Measurements from ENCODE around the gene TASP1. TPM values are rescaled to one million over a fixed set of nuclear protein-coding genes. Genes with fewer than 3 reads are reported as not detected.
"Not testable (repeated sequence)": the region's sequence is repeated elsewhere in the genome, so short reads cannot be mapped to it uniquely, and the experiment has no call there.

TASP1 gene
- total RNA-seq, 4 donors from 2014 or later = 14.3 to 17.1 (median 15.6) TPM

- WGBS, 2 donors = 43 to 48% methylated on average over 11 of the region's 11 CpGs
- Histone ChIP-seq H3K36me3 (no peaks in the 10 kb centered on the region), H3K9me3 (no peaks in the 10 kb centered on the region), H3K27me3 (no peaks in the 10 kb centered on the region), H3K4me3 (peak overlapping the region in 1 of 4 donors; percentile 1), H3K27ac (peak overlapping the region in 2 of 4 donors; percentile 14 to 34), H3K4me1 (peaks cover 0 to 11% (median 0%) of the 10 kb centered on the region in 4 donors)
- DNase-seq (ENCODE audit: low spot score in 2 of 2) = no peak
- peak in 1 of 2 donors; percentile 25 for TF ChIP-seq EP300 (IDR thresholded peaks at IDR 0.05)
- no peak for TF ChIP-seq POLR2A (IDR thresholded peaks at IDR 0.05)
These were observed 22.4 kb upstream of the TASP1 start for GRCh38 chr20:13661070-13661685.

- no peak overlapping the region for H3K27ac ChIP-seq
- TF ChIP-seq, protein P1, sequence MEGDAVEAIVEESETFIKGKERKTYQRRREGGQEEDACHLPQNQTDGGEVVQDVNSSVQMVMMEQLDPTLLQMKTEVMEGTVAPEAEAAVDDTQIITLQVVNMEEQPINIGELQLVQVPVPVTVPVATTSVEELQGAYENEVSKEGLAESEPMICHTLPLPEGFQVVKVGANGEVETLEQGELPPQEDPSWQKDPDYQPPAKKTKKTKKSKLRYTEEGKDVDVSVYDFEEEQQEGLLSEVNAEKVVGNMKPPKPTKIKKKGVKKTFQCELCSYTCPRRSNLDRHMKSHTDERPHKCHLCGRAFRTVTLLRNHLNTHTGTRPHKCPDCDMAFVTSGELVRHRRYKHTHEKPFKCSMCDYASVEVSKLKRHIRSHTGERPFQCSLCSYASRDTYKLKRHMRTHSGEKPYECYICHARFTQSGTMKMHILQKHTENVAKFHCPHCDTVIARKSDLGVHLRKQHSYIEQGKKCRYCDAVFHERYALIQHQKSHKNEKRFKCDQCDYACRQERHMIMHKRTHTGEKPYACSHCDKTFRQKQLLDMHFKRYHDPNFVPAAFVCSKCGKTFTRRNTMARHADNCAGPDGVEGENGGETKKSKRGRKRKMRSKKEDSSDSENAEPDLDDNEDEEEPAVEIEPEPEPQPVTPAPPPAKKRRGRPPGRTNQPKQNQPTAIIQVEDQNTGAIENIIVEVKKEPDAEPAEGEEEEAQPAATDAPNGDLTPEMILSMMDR (IDR thresholded peaks at IDR 0.05) = no peak
- TF ChIP-seq EP300 (IDR thresholded peaks at IDR 0.05) (no peak), POLR2A (IDR thresholded peaks at IDR 0.05) (no peak)
- 84 to 85% methylated on average over 3 of the region's 3 CpGs for WGBS, 2 donors
- DNase-seq (ENCODE audit: low spot score in 2 of 2) = no peak
- H3K4me3 ChIP-seq = no peak overlapping the region
- H3K4me1 ChIP-seq = peaks cover 0 to 11% (median 0%) of the 10 kb centered on the region in 4 donors
- no peaks in the 10 kb centered on the region for H3K9me3 ChIP-seq
- H3K36me3 ChIP-seq = no peaks in the 10 kb centered on the region
- H3K27me3 ChIP-seq = no peaks in the 10 kb centered on the region
These were observed 20.6 kb upstream of the TASP1 start for GRCh38 chr20:13659288-13659687.

DNA sequence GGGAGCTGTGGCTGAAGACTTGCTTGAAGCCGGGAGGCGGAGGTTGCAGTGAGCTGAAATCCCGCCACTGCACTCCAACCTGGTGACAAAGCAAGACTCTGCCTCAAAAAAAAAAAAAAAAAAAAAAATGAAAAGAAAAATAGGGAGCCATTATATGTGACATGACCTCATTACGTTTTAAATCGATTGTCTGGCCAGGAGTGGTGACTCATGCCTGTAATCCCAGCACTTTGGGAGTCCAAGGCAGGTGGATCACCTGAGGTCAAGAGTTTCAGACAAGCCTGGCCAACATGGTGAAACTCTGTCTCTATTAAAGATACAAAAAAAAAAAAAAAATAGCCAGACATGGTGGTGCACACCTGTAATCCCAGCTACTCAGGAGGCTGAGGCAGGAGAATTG lies 19.3 kb upstream of the TASP1 start:
- not testable (repeated sequence) for H3K36me3 ChIP-seq; H3K27me3 ChIP-seq; H3K27ac ChIP-seq; H3K4me3 ChIP-seq; H3K9me3 ChIP-seq; DNase-seq (ENCODE audit: low spot score in 2 of 2)
- H3K4me1 ChIP-seq = peaks cover 0 to 11% (median 0%) of the 10 kb centered on the region in 4 donors
- 94% methylated on average over 5 of the region's 5 CpGs for WGBS, 2 donors

GRCh38 chr20:13656721-13657368 lies 18.1 kb upstream of the TASP1 start:
- 68 to 73% methylated on average over 4 of the region's 4 CpGs for WGBS, 2 donors
- Histone ChIP-seq H3K27ac (no peak overlapping the region), H3K27me3 (no peaks in the 10 kb centered on the region), H3K4me3 (no peak overlapping the region), H3K4me1 (peaks cover 0 to 10% (median 0%) of the 10 kb centered on the region in 4 donors), H3K36me3 (no peaks in the 10 kb centered on the region), H3K9me3 (no peaks in the 10 kb centered on the region)
- DNase-seq (ENCODE audit: low spot score in 2 of 2) = no peak
- TF ChIP-seq EP300 (IDR thresholded peaks at IDR 0.05) (no peak), POLR2A (IDR thresholded peaks at IDR 0.05) (no peak)
- TF ChIP-seq, protein P1 (IDR thresholded peaks at IDR 0.05) = no peak

DNA sequence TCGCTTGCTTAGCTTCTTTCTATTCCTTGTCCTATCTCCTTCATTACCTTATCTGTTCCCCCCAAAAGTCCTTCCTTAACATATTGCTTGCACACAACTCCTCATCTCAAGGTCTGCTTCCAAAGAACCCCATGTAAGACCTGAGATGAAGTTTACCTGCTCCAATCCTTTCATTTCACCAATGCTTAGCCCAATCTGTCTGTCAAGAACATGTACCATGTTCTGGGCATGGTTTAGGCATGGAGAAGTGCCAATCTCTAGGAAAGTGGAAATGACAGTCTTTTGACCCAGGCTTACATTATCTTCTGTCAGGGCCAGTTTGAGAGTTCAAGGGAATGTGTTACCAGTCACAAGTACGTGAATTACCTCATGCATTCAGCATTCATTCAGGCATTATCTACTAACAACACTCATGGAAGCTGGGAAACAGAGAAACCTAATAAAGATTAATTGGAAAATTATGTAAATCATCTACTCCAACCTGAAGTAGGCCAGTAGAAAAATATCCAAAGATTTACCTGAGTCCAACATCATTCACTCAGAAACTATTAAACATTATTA lies 15.8 kb upstream of the TASP1 start:
- no peak for TF ChIP-seq EP300 (IDR thresholded peaks at IDR 0.05)
- H3K27ac ChIP-seq = no peak overlapping the region
- 72 to 80% methylated on average over 2 of the region's 2 CpGs for WGBS, 2 donors
- DNase-seq (ENCODE audit: low spot score in 2 of 2) = no peak
- H3K36me3 ChIP-seq = no peaks in the 10 kb centered on the region
- H3K9me3 ChIP-seq = no peaks in the 10 kb centered on the region
- H3K27me3 ChIP-seq = no peaks in the 10 kb centered on the region
- peaks cover 0 to 6% (median 0%) of the 10 kb centered on the region in 4 donors for H3K4me1 ChIP-seq
- no peak overlapping the region for H3K4me3 ChIP-seq

DNA sequence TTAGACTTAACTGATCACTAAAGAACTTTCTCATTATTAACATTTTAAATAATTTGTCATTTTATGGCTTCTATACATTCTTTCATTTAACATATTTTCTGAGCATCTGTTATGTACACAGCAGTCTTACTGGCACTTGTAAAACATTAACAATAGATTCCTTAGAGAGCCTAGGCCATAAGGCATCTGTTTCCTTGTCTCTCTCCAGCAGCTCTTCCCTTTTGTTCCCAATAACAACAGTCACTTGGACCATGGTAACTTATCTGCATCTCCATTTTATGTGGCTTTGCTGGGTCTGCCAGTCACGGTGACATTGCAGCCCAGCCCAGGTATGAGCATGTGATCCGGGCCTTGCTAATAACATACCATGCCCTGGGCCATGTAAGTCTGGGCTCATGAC lies 11.7 kb upstream of the TASP1 start:
- Histone ChIP-seq H3K27ac (no peak overlapping the region), H3K4me1 (peaks cover 0 to 19% (median 0%) of the 10 kb centered on the region in 4 donors), H3K4me3 (no peak overlapping the region), H3K36me3 (no peaks in the 10 kb centered on the region), H3K9me3 (no peaks in the 10 kb centered on the region), H3K27me3 (peaks cover 0 to under 1% of the 10 kb centered on the region in 2 donors)
- 85% methylated on average over 2 of the region's 2 CpGs for WGBS, 2 donors
- DNase-seq (ENCODE audit: low spot score in 2 of 2) = no peak
- no peak for TF ChIP-seq POLR2A (IDR thresholded peaks at IDR 0.05)
- TF ChIP-seq, protein P1 (IDR thresholded peaks at IDR 0.05) = no peak
- TF ChIP-seq EP300 (IDR thresholded peaks at IDR 0.05) = no peak

Data from tibial nerve (tissue), 4 donors.